ENCODE measurements around the gene PPP2CA. TPM values are rescaled to one million over a fixed set of nuclear protein-coding genes. Genes with fewer than 3 reads are reported as not detected.

PPP2CA gene
- total RNA-seq, 1 donor from 2014 or later, result 163 TPM

GRCh38 chr5:134209477-134210245 is 16.2 kb downstream of the PPP2CA start:
- Histone ChIP-seq H3K4me1 (peaks cover 83% of the 10 kb centered on the region), H3K9me3 (replicated peaks) (peaks cover 9% of the 10 kb centered on the region), H3K36me3 (peaks cover 10% of the 10 kb centered on the region), H3K27me3 (ENCODE audit: low read depth) (no peaks in the 10 kb centered on the region), H3K27ac (replicated peaks) (peak overlapping the region; percentile 61), H3K4me3 (peak overlapping the region; percentile 3)
- DNase-seq, result no peak
- intact Hi-C loops (cut with micrococcal nuclease), result no loop called here
- no peak for TF ChIP-seq CTCF (IDR thresholded peaks at IDR 0.05; ENCODE audit: borderline replicate concordance)

GRCh38 chr5:134207696-134208095 is 18.2 kb downstream of the PPP2CA start:
- Histone ChIP-seq H3K4me3 (no peak overlapping the region), H3K9me3 (replicated peaks) (peaks cover under 1% of the 10 kb centered on the region), H3K4me1 (peaks cover 75% of the 10 kb centered on the region), H3K27ac (replicated peaks) (no peak overlapping the region), H3K36me3 (peaks cover 20% of the 10 kb centered on the region), H3K27me3 (ENCODE audit: low read depth) (no peaks in the 10 kb centered on the region)
- DNase-seq, result no peak
- intact Hi-C loops (cut with micrococcal nuclease), result no loop called here
- no peak for TF ChIP-seq CTCF (IDR thresholded peaks at IDR 0.05; ENCODE audit: borderline replicate concordance)

GRCh38 chr5:134206627-134207160 is 19.2 kb downstream of the PPP2CA start:
- no peak overlapping the region for H3K4me3 ChIP-seq
- H3K36me3 ChIP-seq, result peaks cover 23% of the 10 kb centered on the region
- peaks cover 65% of the 10 kb centered on the region for H3K4me1 ChIP-seq
- H3K9me3 ChIP-seq (replicated peaks), result no peaks in the 10 kb centered on the region
- no peak overlapping the region for H3K27ac ChIP-seq (replicated peaks)
- intact Hi-C loops (cut with micrococcal nuclease), result no loop called here
- DNase-seq, result no peak
- no peak for TF ChIP-seq CTCF (IDR thresholded peaks at IDR 0.05; ENCODE audit: borderline replicate concordance)
- no peaks in the 10 kb centered on the region for H3K27me3 ChIP-seq (ENCODE audit: low read depth)

GRCh38 chr5:134204575-134204974 is 21.3 kb downstream of the PPP2CA start:
- no peak overlapping the region for H3K27ac ChIP-seq (replicated peaks)
- no peaks in the 10 kb centered on the region for H3K9me3 ChIP-seq (replicated peaks)
- H3K4me1 ChIP-seq, result peaks cover 44% of the 10 kb centered on the region
- DNase-seq, result no peak
- TF ChIP-seq CTCF (IDR thresholded peaks at IDR 0.05; ENCODE audit: borderline replicate concordance), result no peak
- intact Hi-C loops (cut with micrococcal nuclease), result no loop called here
- no peaks in the 10 kb centered on the region for H3K27me3 ChIP-seq (ENCODE audit: low read depth)
- H3K4me3 ChIP-seq, result no peak overlapping the region
- peaks cover 44% of the 10 kb centered on the region for H3K36me3 ChIP-seq

GRCh38 chr5:134203630-134204029 is 22.2 kb downstream of the PPP2CA start:
- TF ChIP-seq CTCF (IDR thresholded peaks at IDR 0.05; ENCODE audit: borderline replicate concordance), result no peak
- H3K4me1 ChIP-seq, result peaks cover 35% of the 10 kb centered on the region
- no peak for DNase-seq
- intact Hi-C loops (cut with micrococcal nuclease), result no loop called here
- no peak overlapping the region for H3K27ac ChIP-seq (replicated peaks)
- H3K4me3 ChIP-seq, result no peak overlapping the region
- H3K9me3 ChIP-seq (replicated peaks), result no peaks in the 10 kb centered on the region
- H3K36me3 ChIP-seq, result peaks cover 54% of the 10 kb centered on the region
- no peaks in the 10 kb centered on the region for H3K27me3 ChIP-seq (ENCODE audit: low read depth)
